Measurements from ENCODE around the gene ZNF831. TPM values are rescaled to one million over a fixed set of nuclear protein-coding genes. Genes with fewer than 3 reads are reported as not detected.

Gene ZNF831
- total and polyA plus RNA-seq, 3 donors from 2014 or later, result 0.99 to 4.8 (median 4.0) TPM

DNA sequence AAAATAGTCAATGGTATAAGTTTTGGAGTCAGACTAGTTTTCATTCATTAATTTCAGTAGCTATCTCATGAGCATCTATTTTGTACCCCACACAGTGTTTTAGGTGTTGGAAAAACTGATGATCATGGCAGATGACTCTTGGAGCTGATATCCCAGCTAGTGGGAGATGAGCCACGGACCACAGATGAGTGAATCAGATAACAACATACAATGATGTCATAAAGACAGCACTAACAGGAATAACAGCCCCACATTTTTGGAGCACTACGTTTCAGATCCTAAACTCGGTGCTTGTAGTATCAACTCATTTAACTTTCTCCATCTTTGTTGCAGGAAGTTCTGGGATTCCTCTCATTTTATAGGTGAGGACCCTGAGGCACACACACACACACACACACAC is 69.0 kb downstream of the ZNF831 start:
- TF ChIP-seq POLR2A (IDR thresholded peaks at IDR 0.05), result no peak
- TF ChIP-seq, protein P1, sequence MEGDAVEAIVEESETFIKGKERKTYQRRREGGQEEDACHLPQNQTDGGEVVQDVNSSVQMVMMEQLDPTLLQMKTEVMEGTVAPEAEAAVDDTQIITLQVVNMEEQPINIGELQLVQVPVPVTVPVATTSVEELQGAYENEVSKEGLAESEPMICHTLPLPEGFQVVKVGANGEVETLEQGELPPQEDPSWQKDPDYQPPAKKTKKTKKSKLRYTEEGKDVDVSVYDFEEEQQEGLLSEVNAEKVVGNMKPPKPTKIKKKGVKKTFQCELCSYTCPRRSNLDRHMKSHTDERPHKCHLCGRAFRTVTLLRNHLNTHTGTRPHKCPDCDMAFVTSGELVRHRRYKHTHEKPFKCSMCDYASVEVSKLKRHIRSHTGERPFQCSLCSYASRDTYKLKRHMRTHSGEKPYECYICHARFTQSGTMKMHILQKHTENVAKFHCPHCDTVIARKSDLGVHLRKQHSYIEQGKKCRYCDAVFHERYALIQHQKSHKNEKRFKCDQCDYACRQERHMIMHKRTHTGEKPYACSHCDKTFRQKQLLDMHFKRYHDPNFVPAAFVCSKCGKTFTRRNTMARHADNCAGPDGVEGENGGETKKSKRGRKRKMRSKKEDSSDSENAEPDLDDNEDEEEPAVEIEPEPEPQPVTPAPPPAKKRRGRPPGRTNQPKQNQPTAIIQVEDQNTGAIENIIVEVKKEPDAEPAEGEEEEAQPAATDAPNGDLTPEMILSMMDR (IDR thresholded peaks at IDR 0.05), result no peak
- Histone ChIP-seq H3K4me1 (no peaks in the 10 kb centered on the region), H3K4me3 (no peak overlapping the region), H3K36me3 (ENCODE audit: low read depth, missing control alignments) (no peaks in the 10 kb centered on the region), H3K27ac (no peak overlapping the region), H3K9me3 (no peaks in the 10 kb centered on the region), H3K27me3 (no peaks in the 10 kb centered on the region)
- intact Hi-C loops (cut with DNase I; ENCODE audit: low total_unique reads), result no loop called here
- WGBS, 2 donors, result 65 to 80% methylated on average over 3 of the region's 3 CpGs
- no peak for DNase-seq

DNA sequence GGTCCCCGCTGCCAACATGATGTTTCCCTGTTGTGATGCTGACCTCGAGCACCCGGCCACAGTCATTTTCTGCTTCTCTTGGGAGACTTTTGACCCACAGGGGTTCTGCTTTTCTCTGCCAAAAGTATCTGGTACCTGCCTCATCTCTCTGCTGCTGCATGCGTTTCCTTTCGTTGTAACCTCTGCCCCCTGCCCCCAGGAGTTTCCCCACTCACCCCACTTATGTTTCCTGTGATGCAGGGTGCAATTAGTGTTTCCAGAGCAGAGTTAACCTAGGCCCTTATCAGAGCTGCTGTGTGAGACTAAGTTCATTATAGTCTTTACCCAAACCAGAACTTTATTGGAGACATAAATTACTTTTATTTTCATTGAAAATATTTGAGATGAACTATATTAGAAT is 71.6 kb downstream of the ZNF831 start:
- H3K9me3 ChIP-seq, result no peaks in the 10 kb centered on the region
- no peak for TF ChIP-seq POLR2A (IDR thresholded peaks at IDR 0.05)
- TF ChIP-seq, protein P1 (IDR thresholded peaks at IDR 0.05), result no peak
- H3K36me3 ChIP-seq (ENCODE audit: low read depth, missing control alignments), result no peaks in the 10 kb centered on the region
- intact Hi-C loops (cut with DNase I; ENCODE audit: low total_unique reads), result no loop called here
- no peak overlapping the region for H3K4me3 ChIP-seq
- no peak for DNase-seq
- WGBS, 2 donors, result 76% methylated on average over 5 of the region's 5 CpGs
- no peaks in the 10 kb centered on the region for H3K4me1 ChIP-seq
- H3K27ac ChIP-seq, result no peak overlapping the region
- H3K27me3 ChIP-seq, result no peaks in the 10 kb centered on the region

DNA sequence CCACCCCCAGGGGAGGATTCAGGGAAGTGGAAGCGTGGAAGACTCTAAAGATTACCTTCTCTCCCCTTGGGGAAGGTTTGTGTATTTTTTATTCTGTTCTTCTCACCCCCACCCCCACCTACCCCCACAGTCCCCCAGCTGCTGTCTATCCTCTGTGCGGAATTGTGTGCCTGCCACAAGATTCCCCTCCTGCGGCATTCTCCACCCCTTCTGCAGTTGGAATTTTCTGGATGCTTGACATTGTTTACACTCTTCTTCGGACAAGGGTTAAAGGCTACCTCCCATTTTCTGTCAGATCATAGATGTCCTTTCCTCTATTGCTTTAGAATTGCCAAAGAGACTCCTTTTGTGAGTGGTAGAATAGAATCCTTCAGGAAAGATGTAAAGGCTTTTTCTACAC is 76.4 kb downstream of the ZNF831 start:
- Histone ChIP-seq H3K4me1 (no peaks in the 10 kb centered on the region), H3K36me3 (ENCODE audit: low read depth, missing control alignments) (no peaks in the 10 kb centered on the region), H3K4me3 (peak overlapping the region in 1 of 2 donors; percentile 38), H3K27ac (no peak overlapping the region), H3K9me3 (no peaks in the 10 kb centered on the region), H3K27me3 (no peaks in the 10 kb centered on the region)
- no peak for DNase-seq
- TF ChIP-seq, protein P1 (IDR thresholded peaks at IDR 0.05), result no peak
- no peak for TF ChIP-seq POLR2A (IDR thresholded peaks at IDR 0.05)
- intact Hi-C loops (cut with DNase I; ENCODE audit: low total_unique reads), result no loop called here
- WGBS, 2 donors, result 40 to 44% methylated on average over 4 of the region's 4 CpGs

DNA sequence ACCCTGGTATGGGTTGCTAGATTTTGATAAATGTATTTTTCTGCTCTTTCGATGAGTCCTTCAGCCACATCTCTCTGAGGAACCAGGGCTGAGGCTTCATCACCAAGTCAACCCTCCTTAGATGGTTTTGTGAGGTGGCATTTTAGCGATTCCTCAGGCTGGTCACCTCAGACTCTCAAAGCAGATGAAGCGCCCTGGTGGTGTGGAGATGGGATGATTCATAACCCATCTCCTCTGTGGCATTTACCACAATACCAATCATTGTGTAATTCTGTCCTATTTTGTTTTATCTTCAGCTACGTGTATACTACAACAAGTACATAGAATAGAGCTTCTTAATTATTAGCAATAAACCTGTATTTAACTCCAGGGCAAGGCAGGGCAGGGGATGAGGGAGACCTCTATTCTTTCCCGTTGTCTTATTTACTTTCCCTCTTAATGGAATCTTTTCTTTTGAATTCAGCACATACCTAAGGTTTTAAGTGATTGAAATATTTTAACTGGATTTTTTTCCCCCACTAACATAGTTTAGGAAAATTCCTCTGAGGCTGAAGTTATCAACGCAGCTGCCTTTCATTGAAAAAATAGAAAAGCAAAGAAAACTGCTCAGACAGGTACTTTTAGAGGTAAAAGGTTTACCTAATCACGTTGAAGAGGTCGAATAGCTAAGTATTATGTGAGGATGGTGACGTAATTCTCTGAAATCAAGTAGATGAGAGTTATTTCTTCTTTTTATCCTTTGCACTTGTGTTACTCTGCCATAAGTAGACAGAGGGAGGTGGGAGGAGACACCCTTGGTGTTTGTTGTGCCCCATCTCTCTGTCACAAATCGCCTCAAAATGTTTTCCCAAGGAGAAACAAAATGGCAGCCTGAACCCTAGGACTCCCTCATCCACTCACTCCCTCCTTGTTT is 79.3 kb downstream of the ZNF831 start:
- Histone ChIP-seq H3K27me3 (no peaks in the 10 kb centered on the region), H3K27ac (no peak overlapping the region), H3K36me3 (ENCODE audit: low read depth, missing control alignments) (no peaks in the 10 kb centered on the region), H3K4me3 (no peak overlapping the region), H3K9me3 (no peaks in the 10 kb centered on the region), H3K4me1 (no peaks in the 10 kb centered on the region)
- no peak for TF ChIP-seq POLR2A (IDR thresholded peaks at IDR 0.05)
- TF ChIP-seq, protein P1 (IDR thresholded peaks at IDR 0.05), result no peak
- no peak for DNase-seq
- WGBS, 2 donors, result 76 to 78% methylated on average over 10 of the region's 10 CpGs
- intact Hi-C loops (cut with DNase I; ENCODE audit: low total_unique reads), result no loop called here
